Natural killer cell (primary cell): Measurements from ENCODE around the gene CNPY4. TPM values are rescaled to one million over a fixed set of nuclear protein-coding genes. Genes with fewer than 3 reads are reported as not detected.
A peak's percentile ranks its signal among the peaks of the same experiment; 100 is the strongest.

Experiments
- ATAC-seq, 3 donors: fragments of 150-1000 bp in 2 of 3; fragments of 200-7000 bp in 1 of 3; cut with Tn5 transposase; 1 replicate in 1 of 3; 2 replicates in 2 of 3; pipeline ENCODE4 v1.10.0; 2021; ENCODE audit warnings: mild to moderate bottlenecking in 2 of 3, moderate library complexity in 2 of 3
- DNase-seq, 2 donors: peaks; one replicate each; pipeline versions ENCODE4 v3.0.0 to v3.0.0-alpha.2; 2013 to 2021; ENCODE audit warnings: mixed read lengths in 1 of 2
- H3K27ac ChIP-seq: one replicate; pipeline ENCODE4 v1.5.1; 2013; ENCODE audit warnings: mild to moderate bottlenecking, low read length
- H3K27me3 ChIP-seq: one replicate; pipeline ENCODE4 v1.6.1; 2013; ENCODE audit warnings: low read length; ENCODE audit not compliant: control insufficient read depth, insufficient read depth
- H3K36me3 ChIP-seq: one replicate; pipeline ENCODE4 v1.6.1; 2013; ENCODE audit warnings: low read length; ENCODE audit not compliant: control insufficient read depth, insufficient read depth
- H3K4me1 ChIP-seq: one replicate; pipeline ENCODE4 v1.6.1; 2013; ENCODE audit warnings: low read length; ENCODE audit not compliant: control insufficient read depth, insufficient read depth
- H3K4me3 ChIP-seq: one replicate; pipeline ENCODE4 v1.5.1; 2013; ENCODE audit warnings: low read length
- H3K9me3 ChIP-seq: one replicate; pipeline ENCODE4 v1.6.1; 2013; ENCODE audit warnings: low read length; ENCODE audit not compliant: control insufficient read depth, insufficient read depth
- H3K27ac Mint-ChIP-seq, 2 donors: one replicate each; pipeline ENCODE4 v1.8.0; 2022; ENCODE audit warnings: mild to moderate bottlenecking in 2 of 2, mixed read lengths in 2 of 2, moderate library complexity in 1 of 2
- H3K27me3 Mint-ChIP-seq, 2 donors: one replicate each; pipeline ENCODE4 v1.8.0; 2022; ENCODE audit warnings: low read depth in 2 of 2, mixed read lengths in 2 of 2
- H3K36me3 Mint-ChIP-seq: one replicate; pipeline ENCODE4 v1.8.0; 2022; ENCODE audit warnings: mixed read lengths
- H3K4me1 Mint-ChIP-seq, 2 donors: one replicate each; pipeline ENCODE4 v1.8.0; 2022; ENCODE audit warnings: mixed read lengths in 2 of 2
- H3K4me3 Mint-ChIP-seq: one replicate; pipeline ENCODE4 v1.8.0; 2022; ENCODE audit warnings: mild to moderate bottlenecking, moderate library complexity, mixed read lengths
- H3K9me3 Mint-ChIP-seq, 2 donors: one replicate each; pipeline ENCODE4 v1.8.0; 2022; ENCODE audit warnings: mixed read lengths in 2 of 2
- WGBS: methylation state at CpG from one replicate; pipeline ENCODE4 v1.1.7; 2013; ENCODE audit warnings: missing lambda C conversion rate; ENCODE audit not compliant: insufficient coverage; 5-methylcytosine and 5-hydroxymethylcytosine counted together
- intact Hi-C: fragments of 100-400 bp; cut with micrococcal nuclease; formaldehyde crosslinking; loops from one replicate; pipeline ENCODE4 v1.14.2; 2022
- total RNA-seq, 4 donors: library from RNA; stranded (reverse); fragments of 120-200 nt in 1 of 4; gene quantifications; one replicate each; pipeline versions ENCODE4 v1.2.3 to v1.2.4, GENCODE V29; 2013 to 2022
- TF ChIP-seq, protein P1 (sequence below): fragments of 200-600 bp; IDR thresholded peaks from one replicate; pipeline ENCODE4 v1.8.0; 2022; ENCODE audit warnings: antibody characterized with exemption

CNPY4 gene
- total RNA-seq, 3 donors from 2014 or later (not counting 1 experiment from before 2014, with no cell fraction given): 19.1 to 25.8 (median 23.9) TPM

DNA sequence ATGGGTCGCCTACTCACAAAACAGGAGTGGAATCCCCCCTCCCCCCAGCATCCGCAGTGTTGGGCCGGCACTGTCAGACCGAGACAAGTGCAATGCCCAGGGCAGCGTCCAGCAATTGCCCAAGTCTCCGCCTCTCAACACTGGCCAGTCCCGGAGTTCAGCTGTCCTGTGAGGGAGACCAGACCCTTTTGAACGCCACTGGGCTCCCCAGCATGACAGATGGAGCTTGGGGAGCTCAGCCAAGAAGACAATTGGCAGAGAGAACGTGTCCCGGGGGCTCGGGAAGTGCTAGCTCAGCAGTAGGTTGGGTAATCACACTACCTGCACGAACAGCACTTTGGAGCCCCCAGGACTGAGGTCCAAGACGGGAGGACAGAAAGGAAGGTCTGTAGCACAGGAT, 25.9 kb upstream of the CNPY4 start:
- H3K4me1 ChIP-seq: peaks cover 8% of the 10 kb centered on the region
- DNase-seq (no peak), ATAC-seq (no peak)
- H3K36me3 ChIP-seq: peaks cover 73% of the 10 kb centered on the region
- no peak overlapping the region for H3K4me3 ChIP-seq
- intact Hi-C loops: no loop called here
- Mint-ChIP-seq H3K36me3 (peaks cover 22% of the 10 kb centered on the region), H3K27ac (no peak overlapping the region), H3K4me1 (peaks cover 20 to 38% of the 10 kb centered on the region in 2 donors), H3K4me3 (no peak overlapping the region), H3K9me3 (no peaks in the 10 kb centered on the region), H3K27me3 (no peaks in the 10 kb centered on the region)
- WGBS: 93% methylated on average over 12 of the region's 13 CpGs
- TF ChIP-seq, protein P1, sequence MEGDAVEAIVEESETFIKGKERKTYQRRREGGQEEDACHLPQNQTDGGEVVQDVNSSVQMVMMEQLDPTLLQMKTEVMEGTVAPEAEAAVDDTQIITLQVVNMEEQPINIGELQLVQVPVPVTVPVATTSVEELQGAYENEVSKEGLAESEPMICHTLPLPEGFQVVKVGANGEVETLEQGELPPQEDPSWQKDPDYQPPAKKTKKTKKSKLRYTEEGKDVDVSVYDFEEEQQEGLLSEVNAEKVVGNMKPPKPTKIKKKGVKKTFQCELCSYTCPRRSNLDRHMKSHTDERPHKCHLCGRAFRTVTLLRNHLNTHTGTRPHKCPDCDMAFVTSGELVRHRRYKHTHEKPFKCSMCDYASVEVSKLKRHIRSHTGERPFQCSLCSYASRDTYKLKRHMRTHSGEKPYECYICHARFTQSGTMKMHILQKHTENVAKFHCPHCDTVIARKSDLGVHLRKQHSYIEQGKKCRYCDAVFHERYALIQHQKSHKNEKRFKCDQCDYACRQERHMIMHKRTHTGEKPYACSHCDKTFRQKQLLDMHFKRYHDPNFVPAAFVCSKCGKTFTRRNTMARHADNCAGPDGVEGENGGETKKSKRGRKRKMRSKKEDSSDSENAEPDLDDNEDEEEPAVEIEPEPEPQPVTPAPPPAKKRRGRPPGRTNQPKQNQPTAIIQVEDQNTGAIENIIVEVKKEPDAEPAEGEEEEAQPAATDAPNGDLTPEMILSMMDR: no peak
- H3K9me3 ChIP-seq: no peaks in the 10 kb centered on the region
- H3K27me3 ChIP-seq: no peaks in the 10 kb centered on the region
- no peak overlapping the region for H3K27ac ChIP-seq

DNA sequence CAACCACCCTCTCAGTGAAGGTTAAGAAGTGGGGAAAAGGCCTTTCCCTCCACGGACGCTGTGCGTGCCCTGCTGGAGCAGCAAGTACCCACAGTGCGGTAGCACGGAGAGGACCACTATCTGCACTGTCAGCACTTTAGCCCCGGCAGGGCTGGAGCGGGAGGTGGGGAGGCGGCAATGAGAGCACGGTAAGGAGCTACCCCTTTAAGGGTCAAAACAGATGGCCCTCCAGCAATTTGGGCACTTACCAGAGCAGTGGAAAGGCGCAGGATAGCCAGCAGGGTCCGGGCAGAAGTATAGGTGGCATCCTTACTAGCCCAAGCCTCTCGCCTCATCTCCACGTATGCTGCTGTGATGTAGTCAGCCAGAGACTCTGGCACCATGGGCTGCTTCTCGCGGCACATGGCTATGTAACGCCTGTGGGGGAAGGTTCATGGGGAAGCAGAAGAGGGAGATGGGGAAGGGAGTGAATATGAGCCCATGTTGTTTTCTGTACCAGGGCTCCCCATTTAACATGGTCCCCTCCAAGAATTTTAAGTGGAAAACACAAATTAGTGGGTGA, 25.4 kb upstream of the CNPY4 start:
- Mint-ChIP-seq H3K27me3 (no peaks in the 10 kb centered on the region), H3K9me3 (no peaks in the 10 kb centered on the region), H3K4me1 (peaks cover 25 to 40% of the 10 kb centered on the region in 2 donors), H3K36me3 (peaks cover 27% of the 10 kb centered on the region), H3K4me3 (no peak overlapping the region), H3K27ac (no peak overlapping the region)
- intact Hi-C loops: no loop called here
- no peak for ATAC-seq
- Histone ChIP-seq H3K9me3 (no peaks in the 10 kb centered on the region), H3K27me3 (no peaks in the 10 kb centered on the region), H3K36me3 (peaks cover 78% of the 10 kb centered on the region), H3K4me1 (peaks cover 8% of the 10 kb centered on the region), H3K4me3 (no peak overlapping the region), H3K27ac (no peak overlapping the region)
- TF ChIP-seq, protein P1: no peak
- DNase-seq: no peak
- WGBS: 94% methylated on average over 16 of the region's 16 CpGs

DNA sequence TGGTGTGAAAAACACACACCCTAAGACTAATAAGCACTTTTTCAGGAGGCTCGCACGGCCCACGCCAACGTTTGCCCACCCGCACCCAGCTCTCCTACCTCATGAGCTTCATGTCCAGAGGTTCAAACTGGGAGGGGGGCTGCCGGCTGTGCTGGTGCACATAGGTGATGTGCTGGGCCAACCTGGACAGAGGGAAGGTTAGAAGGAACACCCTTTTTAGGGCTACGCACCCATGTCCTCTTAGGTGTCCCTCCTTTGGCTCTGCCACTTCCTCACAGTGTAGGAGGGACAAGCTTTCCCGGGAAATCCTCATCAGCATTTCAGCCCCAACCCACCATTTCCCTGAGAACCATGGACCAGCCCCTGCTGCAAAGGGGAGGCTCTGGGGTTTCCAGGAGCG, 24.1 kb upstream of the CNPY4 start:
- Histone ChIP-seq H3K9me3 (no peaks in the 10 kb centered on the region), H3K36me3 (peaks cover 84% of the 10 kb centered on the region), H3K4me3 (no peak overlapping the region), H3K27ac (no peak overlapping the region), H3K4me1 (peaks cover 14% of the 10 kb centered on the region), H3K27me3 (no peaks in the 10 kb centered on the region)
- Mint-ChIP-seq H3K36me3 (peaks cover 27% of the 10 kb centered on the region), H3K9me3 (no peaks in the 10 kb centered on the region), H3K4me1 (peaks cover 29 to 40% of the 10 kb centered on the region in 2 donors), H3K27me3 (no peaks in the 10 kb centered on the region), H3K4me3 (no peak overlapping the region), H3K27ac (peak overlapping the region; percentile 31 to 36)
- WGBS: 90% methylated on average over 9 of the region's 9 CpGs
- no peak for DNase-seq
- intact Hi-C loops: no loop called here
- TF ChIP-seq, protein P1: no peak
- ATAC-seq: no peak

DNA sequence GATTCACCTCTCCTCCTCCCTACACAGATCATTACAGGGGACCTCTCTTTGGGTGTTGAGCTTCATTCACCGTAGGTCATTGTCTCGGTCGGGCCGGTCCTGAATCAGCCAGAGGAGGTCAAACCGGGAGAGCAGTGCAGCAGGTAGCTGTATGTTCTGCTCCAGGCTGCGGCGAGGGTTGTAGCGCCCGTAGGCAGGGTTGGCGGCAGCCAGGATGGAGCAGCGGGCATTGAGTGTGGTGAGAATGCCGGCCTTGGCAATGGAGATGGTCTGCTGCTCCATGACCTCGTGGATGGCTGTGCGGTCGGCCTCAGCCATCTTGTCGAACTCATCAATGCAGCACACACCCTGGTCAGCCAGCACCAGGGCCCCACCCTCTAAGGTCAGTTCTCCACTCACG, 23.7 kb upstream of the CNPY4 start:
- Mint-ChIP-seq H3K4me1 (peaks cover 29 to 36% of the 10 kb centered on the region in 2 donors), H3K4me3 (peak overlapping the region; percentile 32), H3K9me3 (no peaks in the 10 kb centered on the region), H3K27me3 (no peaks in the 10 kb centered on the region), H3K27ac (peak overlapping the region; percentile 31 to 36), H3K36me3 (peaks cover 27% of the 10 kb centered on the region)
- H3K4me3 ChIP-seq: no peak overlapping the region
- H3K9me3 ChIP-seq: no peaks in the 10 kb centered on the region
- peaks cover 14% of the 10 kb centered on the region for H3K4me1 ChIP-seq
- DNase-seq: no peak
- 98% methylated on average over 17 of the region's 17 CpGs for WGBS
- peaks cover 84% of the 10 kb centered on the region for H3K36me3 ChIP-seq
- H3K27me3 ChIP-seq: no peaks in the 10 kb centered on the region
- intact Hi-C loops: no loop called here
- ATAC-seq: no peak
- TF ChIP-seq, protein P1: no peak
- no peak overlapping the region for H3K27ac ChIP-seq
